Stimulated activated CD4-positive, alpha-beta T cell treated with anti-CD3 and anti-CD28 coated beads, Interleukin-4, amount 100 ng/mL, for 48 hours (primary cell): ENCODE measurements around the gene KLHL40.

Experiments used
- DNase-seq, 2 donors: peaks; one replicate each; pipeline ENCODE4 v3.0.0-alpha.2; 2020; ENCODE audit warnings: low read depth in 2 of 2

KLHL40 gene

GRCh38 chr3:42668413-42668760 is 16.9 kb upstream of the KLHL40 start:
- no peak for DNase-seq

GRCh38 chr3:42668793-42669217 is 16.5 kb upstream of the KLHL40 start:
- DNase-seq: no peak

- DNase-seq: no peak
Measured at GRCh38 chr3:42670051-42670576, 15.2 kb upstream of the KLHL40 start.

- no peak for DNase-seq
Measured at GRCh38 chr3:42670670-42671069, 14.7 kb upstream of the KLHL40 start.

- no peak for DNase-seq
Measured at GRCh38 chr3:42672515-42672914, 12.8 kb upstream of the KLHL40 start.

GRCh38 chr3:42673082-42673481 is 12.3 kb upstream of the KLHL40 start:
- no peak for DNase-seq

- DNase-seq: no peak
Measured at GRCh38 chr3:42674146-42674545, 11.2 kb upstream of the KLHL40 start.

GRCh38 chr3:42675909-42676308 is 9.4 kb upstream of the KLHL40 start:
- DNase-seq: no peak

- DNase-seq: no peak
Measured at GRCh38 chr3:42678447-42678846, 6.9 kb upstream of the KLHL40 start.

GRCh38 chr3:42680271-42680670 is 5.1 kb upstream of the KLHL40 start:
- no peak for DNase-seq

- no peak for DNase-seq
Measured at GRCh38 chr3:42680806-42681205, 4.5 kb upstream of the KLHL40 start.

- DNase-seq: no peak
Measured at GRCh38 chr3:42681361-42682038, 3.8 kb upstream of the KLHL40 start.

GRCh38 chr3:42682301-42683070 is 2.9 kb upstream of the KLHL40 start:
- no peak for DNase-seq

GRCh38 chr3:42683875-42684598 is 1.3 kb upstream of the KLHL40 start:
- DNase-seq: peak; percentile 53 to 71

GRCh38 chr3:42684632-42685362 is 540 bp upstream of the KLHL40 start:
- DNase-seq: no peak

- no peak for DNase-seq
Measured at GRCh38 chr3:42685891-42686820, 819 bp downstream of the KLHL40 start.

GRCh38 chr3:42686832-42687650 is 1.7 kb downstream of the KLHL40 start:
- DNase-seq: no peak

GRCh38 chr3:42688016-42688415 is 2.7 kb downstream of the KLHL40 start:
- DNase-seq: no peak

GRCh38 chr3:42688487-42689420 is 3.4 kb downstream of the KLHL40 start:
- no peak for DNase-seq
